Measurements from ENCODE around the gene PRDM16. TPM values are rescaled to one million over a fixed set of nuclear protein-coding genes. Genes with fewer than 3 reads are reported as not detected.

PRDM16 gene
- polyA plus RNA-seq, 1 of the 3 experiments (the other 2 are of a cell fraction) = not detected

GRCh38 chr1:3378411-3379208, 309.6 kb downstream of the PRDM16 start:
- no peak overlapping the region for H2AFZ ChIP-seq (ENCODE audit: low read depth)
- WGBS (ENCODE audit: low lambda C conversion rate) = 21% methylated on average over 4 of the region's 17 CpGs
- POLR2A ChIA-PET = no interaction called here
- CTCF ChIA-PET = no interaction called here
- H3K4me2 ChIP-seq = no peak overlapping the region
- no peak overlapping the region for H3K27ac ChIP-seq (ENCODE audit: low read depth in 2 of 2, low read length in 1 of 2)
- H3K4me3 ChIP-seq (ENCODE audit: low read depth in 2 of 2, low read length in 1 of 2) = no peak overlapping the region
- H3K79me2 ChIP-seq (ENCODE audit: insufficient read depth) = no peaks in the 10 kb centered on the region
- TF ChIP-seq RFX5 (IDR thresholded peaks at IDR 0.05; ENCODE audit: low read length) (no peak), FOSL2 (IDR thresholded peaks at IDR 0.05; ENCODE audit: borderline replicate concordance, low read depth) (no peak), EZH2phosphoT487 (IDR thresholded peaks at IDR 0.05; ENCODE audit: borderline replicate concordance, low read depth) (no peak), RAD21 (IDR thresholded peaks at IDR 0.05; ENCODE audit: low read length) (no peak), EP300 (IDR thresholded peaks at IDR 0.05; ENCODE audit: borderline replicate concordance in 1 of 2, low read depth in 1 of 2, low read length in 1 of 2) (no peak)
- H3K9me2 ChIP-seq = no peaks in the 10 kb centered on the region
- H3K27me3 ChIP-seq (ENCODE audit: insufficient read depth) = peaks cover 10% of the 10 kb centered on the region; the same call in 1 of the 2 replicates
- no peaks in the 10 kb centered on the region for H4K20me1 ChIP-seq (ENCODE audit: insufficient read depth)
- H3K9ac ChIP-seq = no peak overlapping the region
- H3F3A ChIP-seq (replicated peaks; ENCODE audit: insufficient read depth) = no peaks in the 10 kb centered on the region
- DNase-seq = no peak
- no peaks in the 10 kb centered on the region for H3K4me1 ChIP-seq (ENCODE audit: control insufficient read depth in 1 of 2, insufficient read depth in 2 of 2, low read depth in 1 of 2, low read length in 1 of 2)
- H3K36me3 ChIP-seq (replicated peaks in 1 of 2; ENCODE audit: control insufficient read depth in 1 of 2, insufficient read depth in 2 of 2, low read length in 1 of 2) = no peaks in the 10 kb centered on the region
- H3K9me3 ChIP-seq = no peaks in the 10 kb centered on the region

GRCh38 chr1:3379934-3380333, 310.9 kb downstream of the PRDM16 start:
- H4K20me1 ChIP-seq (ENCODE audit: insufficient read depth) = no peaks in the 10 kb centered on the region
- no peak overlapping the region for H3K4me2 ChIP-seq
- ChIA-PET POLR2A (no interaction called here), CTCF (no interaction called here)
- H3K9me2 ChIP-seq = no peaks in the 10 kb centered on the region
- TF ChIP-seq REST (IDR thresholded peaks at IDR 0.05; ENCODE audit: low read depth, low read length) = no peak
- TF ChIP-seq EZH2phosphoT487 (IDR thresholded peaks at IDR 0.05; ENCODE audit: borderline replicate concordance, low read depth) = no peak
- TF ChIP-seq RAD21 (IDR thresholded peaks at IDR 0.05; ENCODE audit: low read length) = no peak
- TF ChIP-seq CTCF (IDR thresholded peaks at IDR 0.05) = no peak
- no peak for TF ChIP-seq FOXM1 (IDR thresholded peaks at IDR 0.05; ENCODE audit: low read depth)
- TF ChIP-seq, protein P1, sequence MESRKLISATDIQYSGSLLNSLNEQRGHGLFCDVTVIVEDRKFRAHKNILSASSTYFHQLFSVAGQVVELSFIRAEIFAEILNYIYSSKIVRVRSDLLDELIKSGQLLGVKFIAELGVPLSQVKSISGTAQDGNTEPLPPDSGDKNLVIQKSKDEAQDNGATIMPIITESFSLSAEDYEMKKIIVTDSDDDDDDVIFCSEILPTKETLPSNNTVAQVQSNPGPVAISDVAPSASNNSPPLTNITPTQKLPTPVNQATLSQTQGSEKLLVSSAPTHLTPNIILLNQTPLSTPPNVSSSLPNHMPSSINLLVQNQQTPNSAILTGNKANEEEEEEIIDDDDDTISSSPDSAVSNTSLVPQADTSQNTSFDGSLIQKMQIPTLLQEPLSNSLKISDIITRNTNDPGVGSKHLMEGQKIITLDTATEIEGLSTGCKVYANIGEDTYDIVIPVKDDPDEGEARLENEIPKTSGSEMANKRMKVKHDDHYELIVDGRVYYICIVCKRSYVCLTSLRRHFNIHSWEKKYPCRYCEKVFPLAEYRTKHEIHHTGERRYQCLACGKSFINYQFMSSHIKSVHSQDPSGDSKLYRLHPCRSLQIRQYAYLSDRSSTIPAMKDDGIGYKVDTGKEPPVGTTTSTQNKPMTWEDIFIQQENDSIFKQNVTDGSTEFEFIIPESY (IDR thresholded peaks at IDR 0.05; ENCODE audit: borderline replicate concordance, low read depth) = no peak
- TF ChIP-seq, protein P2, sequence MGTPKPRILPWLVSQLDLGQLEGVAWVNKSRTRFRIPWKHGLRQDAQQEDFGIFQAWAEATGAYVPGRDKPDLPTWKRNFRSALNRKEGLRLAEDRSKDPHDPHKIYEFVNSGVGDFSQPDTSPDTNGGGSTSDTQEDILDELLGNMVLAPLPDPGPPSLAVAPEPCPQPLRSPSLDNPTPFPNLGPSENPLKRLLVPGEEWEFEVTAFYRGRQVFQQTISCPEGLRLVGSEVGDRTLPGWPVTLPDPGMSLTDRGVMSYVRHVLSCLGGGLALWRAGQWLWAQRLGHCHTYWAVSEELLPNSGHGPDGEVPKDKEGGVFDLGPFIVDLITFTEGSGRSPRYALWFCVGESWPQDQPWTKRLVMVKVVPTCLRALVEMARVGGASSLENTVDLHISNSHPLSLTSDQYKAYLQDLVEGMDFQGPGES (IDR thresholded peaks at IDR 0.05; ENCODE audit: low read depth, low read length) = no peak
- TF ChIP-seq, protein P3, sequence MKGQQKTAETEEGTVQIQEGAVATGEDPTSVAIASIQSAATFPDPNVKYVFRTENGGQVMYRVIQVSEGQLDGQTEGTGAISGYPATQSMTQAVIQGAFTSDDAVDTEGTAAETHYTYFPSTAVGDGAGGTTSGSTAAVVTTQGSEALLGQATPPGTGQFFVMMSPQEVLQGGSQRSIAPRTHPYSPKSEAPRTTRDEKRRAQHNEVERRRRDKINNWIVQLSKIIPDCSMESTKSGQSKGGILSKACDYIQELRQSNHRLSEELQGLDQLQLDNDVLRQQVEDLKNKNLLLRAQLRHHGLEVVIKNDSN (IDR thresholded peaks at IDR 0.05; ENCODE audit: borderline replicate concordance, low read depth) = no peak
- no peak for TF ChIP-seq JUND (IDR thresholded peaks at IDR 0.05)
- no peak for TF ChIP-seq RXRA (IDR thresholded peaks at IDR 0.05; ENCODE audit: borderline replicate concordance, low read depth)
- H3K9me3 ChIP-seq = no peaks in the 10 kb centered on the region
- no peak overlapping the region for H2AFZ ChIP-seq (ENCODE audit: low read depth)
- H3K9ac ChIP-seq = no peak overlapping the region
- no peaks in the 10 kb centered on the region for H3K79me2 ChIP-seq (ENCODE audit: insufficient read depth)
- H3K27ac ChIP-seq (ENCODE audit: low read depth in 2 of 2, low read length in 1 of 2) = no peak overlapping the region
- no peaks in the 10 kb centered on the region for H3F3A ChIP-seq (replicated peaks; ENCODE audit: insufficient read depth)
- WGBS (ENCODE audit: low lambda C conversion rate) = 59% methylated on average over 6 of the region's 6 CpGs
- no peaks in the 10 kb centered on the region for H3K4me1 ChIP-seq (ENCODE audit: control insufficient read depth in 1 of 2, insufficient read depth in 2 of 2, low read depth in 1 of 2, low read length in 1 of 2)
- no peaks in the 10 kb centered on the region for H3K36me3 ChIP-seq (replicated peaks in 1 of 2; ENCODE audit: control insufficient read depth in 1 of 2, insufficient read depth in 2 of 2, low read length in 1 of 2)
- peaks cover under 1% of the 10 kb centered on the region; the same call in 1 of the 2 replicates for H3K27me3 ChIP-seq (ENCODE audit: insufficient read depth)
- no peak for DNase-seq
- H3K4me3 ChIP-seq (ENCODE audit: low read depth in 2 of 2, low read length in 1 of 2) = no peak overlapping the region

Data from SK-N-SH (cell line).